K562 (cell line): Measurements from ENCODE around the gene CUX1. TPM values are rescaled to one million over a fixed set of nuclear protein-coding genes. Genes with fewer than 3 reads are reported as not detected.

ENCODE experiments used
- CBFA2T3 ChIP-seq: fragments of 450-650 bp; IDR thresholded peaks from 2 replicates; pipeline ENCODE4 v1.6.1; 2017
- CREB3L1 ChIP-seq: fragments of 450-650 bp; IDR thresholded peaks from 2 replicates; pipeline ENCODE4 v1.6.1; 2014; ENCODE audit warnings: low read depth, mild to moderate bottlenecking, moderate library complexity, borderline replicate concordance
- FOXA1 ChIP-seq: fragments of 450-650 bp; IDR thresholded peaks from 2 replicates; pipeline ENCODE4 v1.6.1; 2016; ENCODE audit warnings: mild to moderate bottlenecking, borderline replicate concordance
- HNRNPL ChIP-seq: fragments of 200-400 bp; formaldehyde crosslinking; IDR thresholded peaks from 2 replicates; pipeline ENCODE4 v1.6.1; 2017; ENCODE audit warnings: low read depth, mild to moderate bottlenecking, low read length
- NELFE ChIP-seq: IDR thresholded peaks from 2 replicates; pipeline ENCODE4 v1.6.1; 2011; ENCODE audit warnings: mild to moderate bottlenecking; ENCODE audit not compliant: insufficient read depth, insufficient read length
- PML ChIP-seq: IDR thresholded peaks from 2 replicates; pipeline ENCODE4 v1.6.1; 2012; ENCODE audit warnings: low read length, inconsistent platforms
- SPI1 ChIP-seq: IDR thresholded peaks from 2 replicates; pipeline ENCODE4 v1.6.1; 2011; ENCODE audit warnings: low read depth, low read length, control low read depth, borderline replicate concordance
- SRSF1 ChIP-seq: fragments of 200-400 bp; formaldehyde crosslinking; IDR thresholded peaks from 2 replicates; pipeline ENCODE4 v1.6.1; 2017; ENCODE audit warnings: mild to moderate bottlenecking, low read depth, low read length, moderate library complexity
- STAG1 ChIP-seq: sonication (generic); formaldehyde crosslinking; IDR thresholded peaks from 2 replicates; pipeline ENCODE4 v1.5.0; 2020; ENCODE audit warnings: missing genetic modification reagents, borderline replicate concordance
- TFE3 ChIP-seq: fragments of 450-650 bp; formaldehyde crosslinking; IDR thresholded peaks from 2 replicates; pipeline ENCODE4 v1.4.0; 2020; ENCODE audit warnings: mild to moderate bottlenecking, mixed read lengths
- ZBTB11 ChIP-seq, 3 experiments: fragments of 200-800 bp in 1 of 3; fragments of 250-450 bp in 1 of 3; fragments of 450-650 bp in 1 of 3; sonication (Bioruptor Pico) in 1 of 3; sonication (Bioruptor generic) in 1 of 3; formaldehyde crosslinking in 1 of 3; IDR thresholded peaks; 2 replicates each; pipeline versions ENCODE4 v1.6.1 to v1.8.0; 2016 to 2022; ENCODE audit warnings: mild to moderate bottlenecking in 2 of 3, missing genetic modification characterization in 2 of 3, missing compliant biosample characterization in 1 of 3, moderate library complexity in 1 of 3
- ZNF12 ChIP-seq: sonication (generic); formaldehyde crosslinking; IDR thresholded peaks from 2 replicates; pipeline ENCODE4 v1.4.0; 2020; ENCODE audit warnings: mild to moderate bottlenecking, missing genetic modification reagents
- ZNF165 ChIP-seq: fragments of 250-450 bp; sonication (Bioruptor Pico); IDR thresholded peaks from 2 replicates; pipeline ENCODE4 v1.4.0; 2020; ENCODE audit warnings: borderline replicate concordance
- ZNF239 ChIP-seq: fragments of 250-450 bp; sonication (Bioruptor Pico); IDR thresholded peaks from 2 replicates; pipeline ENCODE4 v1.4.0; 2020; ENCODE audit warnings: mild to moderate bottlenecking
- ZNF24 ChIP-seq: fragments of 450-650 bp; IDR thresholded peaks from 2 replicates; pipeline ENCODE4 v1.6.1; 2016
- ZNF277 ChIP-seq: fragments of 250-450 bp; sonication (Bioruptor Pico); IDR thresholded peaks from 2 replicates; pipeline ENCODE4 v1.8.0; 2022; ENCODE audit warnings: inconsistent platforms, mild to moderate bottlenecking, moderate library complexity, borderline replicate concordance
- ZNF398 ChIP-seq: fragments of 250-450 bp; sonication (Bioruptor Pico); IDR thresholded peaks from 2 replicates; pipeline ENCODE4 v1.8.0; 2021; ENCODE audit warnings: moderate library complexity, mild to moderate bottlenecking, inconsistent platforms
- ZNF699 ChIP-seq: fragments of 250-450 bp; sonication (Bioruptor Pico); IDR thresholded peaks from 2 replicates; pipeline ENCODE4 v1.8.0; 2021; ENCODE audit warnings: mild to moderate bottlenecking, moderate library complexity; ENCODE audit not compliant: insufficient replicate concordance
- polyA plus RNA-seq, 8 experiments: library from polyadenylated mRNA; depleted of rRNA in 4 of 8; stranded (reverse) in 5 of 8; unstranded in 3 of 8; fragments of >200 nt; fragmentation: Nextera tagmentation in 2 of 8; fragmentation: Illumina TruSeq in 1 of 8; extraction: Ambion mirVana in 2 of 8; extraction: Trizol in 1 of 8; gene quantifications; 2 replicates each; pipeline versions ENCODE4 v1.2.1 to v1.2.3, GENCODE V29; 2011 to 2014; ENCODE audit warnings: inconsistent platforms in 1 of 8, missing spikeins in 1 of 8
- total RNA-seq, 7 experiments: library from RNA; depleted of rRNA in 6 of 7; stranded (reverse); fragments of >200 nt in 6 of 7; fragmentation: Illumina TruSeq in 2 of 7; extraction: Trizol in 2 of 7; gene quantifications; 2 replicates each; pipeline versions ENCODE4 v1.2.1 to v1.2.3, GENCODE V29; 2011 to 2021; ENCODE audit warnings: low replicate concordance in 1 of 7

CUX1 gene
- total and polyA plus RNA-seq, 9 of the 15 experiments (the other 6 are each of a cell fraction or from before 2014, with no cell fraction given) = 3.6 to 55.3 (median 25.2) TPM

- TF ChIP-seq FOXA1 = no peak
- TF ChIP-seq ZNF699 (CRISPR knock-in tag) = no peak
- TF ChIP-seq ZNF277 (CRISPR knock-in tag) = no peak
- no peak for TF ChIP-seq ZNF398 (CRISPR knock-in tag)
- TF ChIP-seq TFE3 = no peak
- peak; percentile 98 for TF ChIP-seq STAG1 (CRISPR knock-in tag)
- TF ChIP-seq CREB3L1 = no peak
- TF ChIP-seq SPI1 = no peak
- TF ChIP-seq ZNF24 = no peak
- no peak for TF ChIP-seq HNRNPL
- TF ChIP-seq NELFE = no peak
- no peak for TF ChIP-seq ZNF165 (CRISPR knock-in tag)
- TF ChIP-seq ZBTB11 (CRISPR knock-in tag; IDR thresholded peaks at IDR 0.05) = no peak
- TF ChIP-seq ZNF239 (CRISPR knock-in tag) = no peak
- TF ChIP-seq ZNF12 (CRISPR knock-in tag) = 0 out of 2 replicates have a peak, but pooled peaks have one; percentile 59
- no peak for TF ChIP-seq PML
- no peak for TF ChIP-seq CBFA2T3
- TF ChIP-seq SRSF1 = no peak
Observed at GRCh38 chr7:102236592-102237287, 419.3 kb downstream of the CUX1 start (continued).
